NCI-H446 treated with DMSO at 0.1 percent for 48 hours (cell line): Measurements from ENCODE around the gene GATA1.
"Not testable (repeated sequence)": the region's sequence is repeated elsewhere in the genome, so short reads cannot be mapped to it uniquely, and the experiment has no call there.

Experiments
- DNase-seq: peaks from one replicate; lab custom pipeline; 2025; lab: John Stamatoyannopoulos, UW

Gene GATA1

DNA sequence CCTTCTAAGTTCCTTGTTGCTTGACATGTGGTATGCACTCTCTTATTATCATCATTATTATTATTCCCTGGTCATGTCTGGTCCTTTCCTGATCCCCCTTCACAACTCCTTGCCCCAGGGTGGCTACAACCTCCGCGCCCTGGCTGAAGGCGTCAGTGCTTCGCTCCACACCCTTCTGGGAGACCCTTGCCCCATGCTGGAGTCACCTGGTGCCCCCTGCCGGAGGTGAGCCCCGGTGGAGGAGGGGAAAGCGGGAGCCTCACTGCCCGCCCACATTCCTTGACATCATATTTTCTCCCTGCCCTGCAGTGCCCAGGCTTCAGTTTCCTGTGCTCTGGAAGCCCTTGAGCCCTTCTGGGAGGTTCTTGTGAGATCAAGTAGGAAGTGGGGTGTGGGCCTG lies 28.9 kb downstream of the GATA1 start:
- DNase-seq = no peak

DNA sequence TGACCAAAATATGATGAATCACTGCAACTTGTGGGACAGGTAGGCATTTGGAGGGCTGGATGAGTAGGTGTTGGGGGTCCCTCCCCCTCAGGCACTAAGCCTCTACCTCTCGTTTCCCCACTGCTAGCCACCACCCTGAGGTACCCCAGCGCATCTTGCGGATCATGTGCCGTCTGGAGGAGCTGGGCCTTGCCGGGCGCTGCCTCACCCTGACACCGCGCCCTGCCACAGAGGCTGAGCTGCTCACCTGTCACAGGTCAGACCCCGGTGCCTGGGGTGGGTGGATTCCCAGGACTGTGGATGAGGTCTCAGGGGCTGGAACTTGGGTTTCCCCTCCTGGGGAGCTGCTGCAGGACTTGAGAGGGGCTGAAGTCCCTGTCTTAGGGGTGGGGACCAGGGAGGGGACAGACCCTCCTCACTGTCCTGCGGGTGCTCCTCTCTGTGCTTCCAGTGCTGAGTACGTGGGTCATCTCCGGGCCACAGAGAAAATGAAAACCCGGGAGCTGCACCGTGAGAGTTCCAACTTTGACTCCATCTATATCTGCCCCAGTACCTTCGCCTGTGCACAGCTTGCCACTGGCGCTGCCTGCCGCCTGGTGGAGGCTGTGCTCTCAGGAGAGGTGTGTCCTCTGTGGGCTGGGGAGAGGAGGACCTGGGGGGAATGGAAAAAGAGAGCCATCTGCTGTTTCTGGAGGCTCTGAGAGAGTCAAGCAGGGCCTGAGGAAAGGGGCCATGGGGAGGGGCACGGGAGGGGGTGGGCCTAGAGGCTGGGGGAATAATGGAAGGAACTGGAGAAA lies 29.8 kb downstream of the GATA1 start:
- DNase-seq = no peak

DNA sequence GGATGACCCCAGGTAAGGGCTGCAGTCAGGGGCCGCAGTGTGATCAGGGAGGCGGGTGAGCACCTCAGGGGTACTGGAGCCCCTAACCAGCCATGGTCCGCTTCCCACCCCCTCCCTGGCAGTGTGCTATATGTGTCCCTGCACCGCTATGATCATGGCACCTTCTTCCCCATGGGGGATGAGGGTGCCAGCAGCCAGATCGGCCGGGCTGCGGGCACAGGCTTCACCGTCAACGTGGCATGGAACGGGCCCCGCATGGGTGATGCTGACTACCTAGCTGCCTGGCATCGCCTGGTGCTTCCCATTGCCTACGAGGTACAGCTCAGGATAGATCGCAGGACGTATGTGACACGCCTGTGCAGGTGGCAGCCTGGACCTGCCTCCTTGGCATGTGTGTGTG lies 31.7 kb downstream of the GATA1 start:
- DNase-seq = no peak

DNA sequence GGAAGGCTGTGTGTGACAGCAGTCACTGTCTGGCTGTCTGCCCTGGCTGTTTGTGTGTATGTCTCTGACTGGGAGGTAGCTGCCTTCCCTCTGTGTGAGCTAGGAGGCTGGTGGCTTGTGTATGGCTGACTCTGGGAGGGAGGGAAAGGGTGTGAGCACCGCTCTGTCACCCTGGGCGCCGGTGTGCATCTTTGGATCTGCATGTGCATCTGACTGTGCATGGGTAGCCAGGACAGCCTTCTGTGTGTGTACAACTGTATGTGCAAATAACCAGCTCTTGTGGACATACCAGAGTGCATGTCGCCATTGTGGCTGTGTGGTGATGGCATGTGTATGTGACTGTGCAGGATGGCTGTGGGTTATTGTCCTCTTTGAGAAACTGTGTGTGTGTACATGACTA lies 32.5 kb downstream of the GATA1 start:
- DNase-seq = no peak

DNA sequence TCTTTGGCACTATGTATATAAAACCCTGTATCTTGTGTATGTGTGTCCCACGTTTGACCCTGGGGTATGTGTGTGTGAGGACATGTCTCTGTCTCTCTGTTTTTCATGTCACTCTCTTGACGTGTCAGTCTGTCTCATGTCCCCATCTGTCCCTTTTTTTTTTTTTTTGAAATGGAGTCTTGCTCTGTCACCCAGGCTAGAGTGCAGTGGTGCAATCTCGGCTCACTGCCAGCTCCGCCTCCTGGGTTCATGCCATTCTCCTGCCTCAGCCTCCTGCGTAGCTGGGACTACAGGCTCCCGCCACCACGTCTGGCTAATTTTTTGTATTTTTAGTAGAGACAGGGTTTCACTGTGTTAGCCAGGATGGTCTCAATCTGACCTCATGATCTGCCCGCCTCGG lies 33.0 kb downstream of the GATA1 start:
- not testable (repeated sequence) for DNase-seq

DNA sequence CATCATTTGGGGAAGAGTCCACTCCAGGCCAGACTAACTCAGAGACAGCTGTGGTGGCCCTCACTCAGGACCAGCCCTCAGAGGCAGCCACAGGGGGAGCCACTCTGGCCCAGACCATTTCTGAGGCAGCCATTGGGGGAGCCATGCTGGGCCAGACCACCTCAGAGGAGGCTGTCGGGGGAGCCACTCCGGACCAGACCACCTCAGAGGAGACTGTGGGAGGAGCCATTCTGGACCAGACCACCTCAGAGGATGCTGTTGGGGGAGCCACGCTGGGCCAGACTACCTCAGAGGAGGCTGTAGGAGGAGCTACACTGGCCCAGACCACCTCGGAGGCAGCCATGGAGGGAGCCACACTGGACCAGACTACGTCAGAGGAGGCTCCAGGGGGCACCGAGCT lies 36.7 kb downstream of the GATA1 start:
- DNase-seq = no peak

DNA sequence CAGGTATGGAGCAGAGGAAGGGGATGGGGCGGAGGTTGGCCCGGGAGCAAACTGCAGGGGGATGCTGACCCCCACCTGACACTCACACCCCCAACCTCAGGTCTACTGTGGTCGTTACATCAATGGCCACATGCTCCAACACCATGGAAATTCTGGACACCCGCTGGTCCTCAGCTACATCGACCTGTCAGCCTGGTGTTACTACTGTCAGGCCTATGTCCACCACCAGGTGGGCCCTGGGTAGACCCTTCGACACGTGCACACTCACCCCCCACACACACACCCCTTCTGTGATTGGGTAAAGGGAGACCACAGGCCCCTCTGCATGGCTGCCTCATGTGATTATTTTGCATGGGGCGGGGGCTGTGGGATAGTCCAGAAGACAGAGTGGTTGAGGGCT lies 37.7 kb downstream of the GATA1 start:
- DNase-seq = no peak

DNA sequence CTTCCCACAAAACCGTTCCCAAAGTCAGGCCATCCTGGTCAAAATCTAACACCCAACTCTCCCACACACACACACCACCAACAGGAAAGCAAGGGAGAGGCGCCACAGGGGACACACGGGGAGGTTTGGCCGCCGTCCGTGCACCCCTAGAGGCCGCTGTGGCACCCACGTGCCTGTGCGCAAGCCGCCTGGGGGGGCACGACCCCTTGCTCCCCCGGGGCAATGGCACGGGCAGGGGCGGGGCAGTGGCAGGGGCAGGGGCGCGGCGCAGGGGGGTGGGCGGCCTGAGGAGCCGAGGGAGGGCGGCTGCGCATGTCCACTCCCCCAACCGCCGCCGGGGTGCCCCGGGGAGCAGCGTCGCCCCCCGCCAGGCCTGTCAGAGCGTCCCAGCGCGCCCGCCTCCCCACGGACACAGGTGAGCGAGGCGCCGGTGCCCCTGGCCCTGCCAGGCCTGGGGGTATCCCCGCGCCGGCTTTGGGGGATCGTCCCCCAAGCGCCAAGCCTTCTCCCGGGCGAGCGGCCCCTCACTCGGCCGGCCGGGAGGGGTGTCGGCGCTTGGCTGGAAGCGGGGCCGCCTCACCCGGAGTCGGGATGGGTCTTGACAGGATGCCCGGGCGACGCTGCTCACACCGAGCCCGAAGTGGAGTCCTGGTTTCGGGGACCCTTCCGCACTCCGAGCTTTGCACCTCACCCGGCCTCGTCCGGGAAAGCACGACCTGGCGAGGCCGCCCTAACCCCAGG lies 39.9 kb downstream of the GATA1 start, which contains the start of gene ERAS:
Gene ERAS (plus strand): TSS at position 379 of the 741 bp plus-strand sequence. CDS start 2,611 bp downstream, outside the sequence.
- no peak for DNase-seq

DNA sequence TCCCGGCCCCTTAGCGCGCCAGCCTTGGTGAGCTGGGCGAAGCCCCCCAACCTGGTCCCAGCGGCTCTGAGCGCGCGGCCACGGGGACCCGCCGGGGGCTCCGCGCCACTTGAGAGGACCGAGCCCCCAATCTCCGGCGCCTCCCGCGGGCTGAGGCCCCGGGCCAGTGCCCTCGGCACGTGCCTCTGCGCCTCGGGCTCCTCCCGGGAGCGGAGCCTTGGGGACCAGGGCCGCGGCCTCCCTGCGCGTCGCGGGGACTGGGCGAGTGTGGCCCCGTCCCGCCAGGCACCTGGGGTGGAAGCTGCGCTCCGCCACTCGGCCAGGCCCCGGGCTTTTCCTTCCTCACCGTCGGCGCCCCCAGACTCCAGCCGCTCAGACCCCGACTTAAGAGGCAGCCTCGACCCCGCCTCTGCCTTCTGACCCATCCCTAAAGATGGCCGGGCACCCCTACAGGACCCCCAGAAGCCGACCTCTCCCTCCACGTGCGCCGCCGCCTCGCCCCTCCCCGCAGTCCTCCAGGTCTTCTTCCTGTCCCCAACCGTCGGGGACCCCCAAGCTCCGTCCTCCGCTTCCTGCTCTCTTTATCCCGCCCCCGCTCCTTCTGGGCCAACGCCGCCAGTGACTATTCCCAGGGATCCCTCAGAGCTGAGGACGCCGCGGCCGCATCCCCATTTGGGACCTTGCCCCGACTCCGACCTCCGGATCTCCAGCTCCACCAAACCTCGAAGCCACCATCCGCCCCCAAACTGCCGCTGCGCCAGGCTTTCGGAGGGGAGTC lies 40.7 kb downstream of the GATA1 start:
- no peak for DNase-seq

DNA sequence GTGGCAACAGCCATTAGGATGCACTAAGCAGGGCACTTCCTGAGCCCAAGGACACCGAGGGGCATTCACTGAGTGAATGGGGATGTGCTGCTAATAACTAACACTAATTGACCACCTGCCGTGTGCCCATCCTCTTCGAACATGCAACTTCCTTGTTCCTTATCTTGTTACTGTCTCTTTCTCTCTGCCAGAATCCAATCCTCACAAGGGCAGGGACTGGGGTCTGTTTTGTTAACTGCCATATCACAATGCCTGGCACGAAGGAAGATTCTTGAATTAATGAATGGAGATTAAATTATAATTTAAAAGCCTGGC lies 41.2 kb downstream of the GATA1 start:
- no peak for DNase-seq

DNA sequence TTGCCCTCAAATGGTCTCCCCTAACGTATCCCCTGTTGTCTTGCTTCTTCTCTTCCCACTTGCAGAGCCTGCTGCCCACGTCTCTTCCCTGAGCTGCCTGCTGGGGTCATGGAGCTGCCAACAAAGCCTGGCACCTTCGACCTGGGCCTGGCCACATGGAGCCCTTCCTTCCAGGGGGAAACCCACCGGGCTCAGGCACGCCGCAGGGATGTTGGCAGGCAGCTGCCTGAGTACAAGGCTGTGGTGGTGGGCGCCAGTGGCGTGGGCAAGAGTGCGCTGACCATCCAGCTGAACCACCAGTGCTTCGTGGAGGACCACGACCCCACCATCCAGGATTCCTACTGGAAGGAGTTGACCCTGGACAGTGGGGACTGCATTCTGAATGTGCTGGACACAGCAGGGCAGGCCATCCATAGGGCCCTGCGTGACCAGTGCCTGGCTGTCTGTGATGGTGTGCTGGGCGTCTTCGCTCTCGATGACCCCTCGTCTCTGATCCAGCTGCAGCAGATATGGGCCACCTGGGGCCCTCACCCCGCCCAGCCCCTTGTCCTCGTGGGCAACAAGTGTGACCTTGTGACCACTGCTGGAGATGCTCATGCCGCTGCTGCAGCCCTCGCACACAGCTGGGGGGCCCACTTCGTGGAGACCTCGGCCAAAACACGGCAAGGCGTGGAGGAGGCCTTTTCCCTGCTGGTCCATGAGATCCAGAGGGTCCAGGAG lies 42.8 kb downstream of the GATA1 start:
- DNase-seq = no peak

DNA sequence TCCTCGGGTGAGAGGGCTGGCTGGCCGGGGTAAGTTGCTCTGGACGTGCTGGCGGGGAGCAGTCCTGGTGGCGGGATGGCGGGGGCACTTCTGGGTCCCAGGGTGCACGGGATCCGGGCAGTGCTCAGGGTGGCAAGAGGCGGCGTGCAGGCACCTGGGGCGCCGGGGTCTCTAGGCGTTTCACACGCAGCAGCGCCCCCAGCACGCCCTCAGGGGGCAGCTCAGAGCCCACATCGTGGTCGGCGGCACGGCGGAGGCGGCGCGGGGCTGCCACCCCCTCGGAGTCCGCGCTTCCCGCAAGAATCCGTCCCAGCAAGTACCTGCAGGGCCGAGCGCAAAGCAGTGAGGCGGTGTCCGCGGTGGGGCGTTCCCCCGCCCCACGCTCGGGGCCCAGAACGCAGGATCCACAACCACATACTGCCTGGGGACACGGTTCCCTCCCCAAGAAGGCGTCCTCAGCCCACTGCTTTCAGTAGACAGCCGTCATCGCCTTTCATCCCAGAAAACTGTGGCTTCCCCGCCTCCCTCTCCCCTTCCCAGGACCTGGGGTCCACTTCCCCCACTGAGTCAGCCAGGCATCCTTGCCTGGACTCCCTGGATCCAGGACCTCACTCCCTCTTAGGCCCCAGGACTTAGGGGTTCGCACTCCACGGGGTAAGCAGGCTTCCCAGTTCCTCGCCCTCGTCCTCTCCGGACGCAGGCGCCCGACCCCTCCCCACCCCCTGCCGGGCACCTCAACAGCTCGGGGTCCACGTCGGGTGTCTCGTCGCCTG lies 44.9 kb downstream of the GATA1 start:
- DNase-seq = no peak

DNA sequence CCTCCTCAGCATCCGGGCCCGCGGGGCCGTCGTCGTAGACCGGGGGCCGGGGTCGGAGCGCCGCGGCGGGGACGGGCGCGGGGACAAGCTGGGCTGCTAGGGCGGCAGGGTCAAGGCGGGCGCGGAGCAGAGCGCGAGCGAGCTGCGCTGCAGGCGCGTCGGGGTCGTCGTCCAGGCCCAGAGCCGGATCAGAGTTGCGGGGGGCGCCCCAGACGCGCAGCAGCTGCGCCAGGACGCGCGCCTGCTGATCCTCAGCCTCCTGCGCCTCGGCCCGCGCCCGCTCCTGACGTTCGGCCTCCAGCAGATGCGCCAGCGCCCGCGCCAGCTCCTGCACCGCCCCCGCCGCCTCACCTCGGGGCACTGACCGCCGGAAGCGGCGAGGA lies 45.5 kb downstream of the GATA1 start:
- DNase-seq = no peak

DNA sequence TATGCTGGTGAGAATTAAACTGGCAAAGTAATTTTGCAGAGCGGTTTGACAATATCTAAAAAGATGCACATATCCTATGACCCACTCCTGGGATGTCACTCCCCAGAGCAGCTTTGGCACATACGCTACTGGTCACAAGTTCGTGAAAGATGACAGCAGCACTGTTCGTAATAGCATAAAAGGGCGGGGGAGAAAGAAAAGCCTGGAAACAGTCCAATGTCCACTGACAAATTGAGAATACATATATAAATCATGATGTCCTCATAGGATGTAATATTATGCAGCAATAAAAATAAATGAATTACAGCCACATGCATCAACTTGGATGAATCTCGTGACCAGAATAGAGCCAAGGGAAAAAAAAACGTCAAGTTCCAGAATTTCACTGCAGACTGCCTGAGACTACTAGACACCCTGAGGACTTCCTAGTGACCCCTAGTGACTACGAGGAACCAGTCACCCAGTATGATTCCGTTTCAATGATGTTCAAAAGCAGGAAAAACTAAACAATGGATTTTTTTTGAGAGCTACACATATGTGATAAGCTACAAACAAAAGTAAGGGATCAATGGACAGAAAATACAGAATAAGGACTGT lies 47.2 kb downstream of the GATA1 start:
- no peak for DNase-seq

DNA sequence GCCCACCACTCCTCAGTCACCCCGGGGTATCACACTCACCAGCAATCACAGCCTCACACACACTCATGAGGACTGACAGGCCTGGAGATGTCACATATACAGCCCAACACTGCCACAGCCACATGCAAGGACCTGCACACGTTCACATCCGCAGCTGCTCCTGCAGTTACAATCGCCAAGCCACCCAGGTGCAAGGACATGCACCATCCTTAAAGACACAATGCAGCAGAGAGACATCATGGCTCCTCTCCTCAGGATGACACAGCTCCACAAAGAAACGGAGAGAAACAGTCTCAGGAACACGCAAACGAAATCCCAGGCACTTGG lies 48.0 kb downstream of the GATA1 start:
- no peak for DNase-seq

DNA sequence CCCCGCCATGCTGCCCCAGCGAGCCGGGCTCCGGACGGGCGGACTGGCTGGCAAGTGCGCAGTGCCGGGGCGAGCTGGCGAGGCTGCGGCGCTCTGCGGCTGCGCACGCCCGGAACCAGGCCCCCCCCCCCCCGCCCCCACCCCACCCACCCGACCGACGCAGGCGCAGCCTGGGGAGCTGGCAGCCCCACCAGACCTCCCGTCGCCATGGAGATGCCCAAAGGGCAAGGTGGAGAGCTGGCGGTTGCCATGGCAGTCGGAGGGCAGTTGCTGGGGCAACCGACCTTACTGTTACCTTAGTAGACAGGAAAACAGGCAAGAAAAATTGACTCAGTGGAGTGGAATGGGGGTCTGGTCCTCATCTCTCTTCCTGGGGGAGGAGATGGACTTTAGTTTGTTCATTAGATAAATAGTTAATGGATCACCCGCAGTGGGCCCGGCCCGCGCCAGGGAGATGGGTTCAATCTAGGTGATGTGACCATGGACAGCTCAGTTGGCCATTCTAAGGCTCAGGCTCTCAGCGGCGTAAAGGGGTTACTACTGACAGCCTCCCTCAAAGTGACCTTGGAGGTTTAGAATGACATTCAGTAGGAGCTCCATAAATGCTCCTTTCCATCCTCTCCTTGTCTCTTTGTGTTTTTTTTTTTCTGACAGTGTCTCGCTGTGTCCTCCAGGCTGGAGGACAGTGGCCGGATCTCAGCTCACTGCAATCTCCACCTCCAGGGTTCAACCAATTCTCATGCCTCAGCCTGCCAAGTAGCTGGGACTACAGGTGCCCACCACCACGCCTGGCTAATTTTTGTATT lies 49.3 kb downstream of the GATA1 start, which contains the start of gene PCSK1N:
Gene PCSK1N (minus strand): TSS at position 87 of the 806 bp plus-strand sequence. CDS start 78 bp downstream, at position 9.
- DNase-seq = no peak

DNA sequence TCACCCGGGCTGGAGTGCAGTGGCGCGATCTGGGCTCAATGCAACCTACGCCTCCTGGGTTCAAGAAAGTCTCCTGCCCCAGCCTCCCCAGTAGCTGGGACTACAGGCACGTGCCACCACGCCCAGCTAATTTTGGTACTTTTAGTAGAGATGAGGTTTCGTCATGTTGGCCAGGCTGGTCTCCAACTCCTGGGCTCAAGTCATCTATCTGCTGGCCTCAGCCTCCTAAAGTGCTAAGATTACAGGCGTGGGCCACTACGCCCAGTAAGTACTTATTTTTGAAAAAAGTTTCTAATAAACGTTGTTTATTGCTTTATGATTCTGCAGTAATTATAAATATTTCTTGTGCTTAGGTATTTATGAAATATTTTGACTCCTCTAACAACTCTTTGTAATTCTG lies 53.3 kb downstream of the GATA1 start:
- no peak for DNase-seq
